GM15510 (cell line): Measurements from ENCODE around the gene NOP53.
A peak's percentile ranks its signal among the peaks of the same experiment; 100 is the strongest.

ENCODE experiments used
- POLR2A ChIP-seq: IDR thresholded peaks from 3 replicates; pipeline ENCODE4 v1.6.1; 2011; ENCODE audit warnings: borderline replicate concordance; ENCODE audit not compliant: insufficient read length; ENCODE audit errors: extremely low read depth

Gene NOP53

DNA sequence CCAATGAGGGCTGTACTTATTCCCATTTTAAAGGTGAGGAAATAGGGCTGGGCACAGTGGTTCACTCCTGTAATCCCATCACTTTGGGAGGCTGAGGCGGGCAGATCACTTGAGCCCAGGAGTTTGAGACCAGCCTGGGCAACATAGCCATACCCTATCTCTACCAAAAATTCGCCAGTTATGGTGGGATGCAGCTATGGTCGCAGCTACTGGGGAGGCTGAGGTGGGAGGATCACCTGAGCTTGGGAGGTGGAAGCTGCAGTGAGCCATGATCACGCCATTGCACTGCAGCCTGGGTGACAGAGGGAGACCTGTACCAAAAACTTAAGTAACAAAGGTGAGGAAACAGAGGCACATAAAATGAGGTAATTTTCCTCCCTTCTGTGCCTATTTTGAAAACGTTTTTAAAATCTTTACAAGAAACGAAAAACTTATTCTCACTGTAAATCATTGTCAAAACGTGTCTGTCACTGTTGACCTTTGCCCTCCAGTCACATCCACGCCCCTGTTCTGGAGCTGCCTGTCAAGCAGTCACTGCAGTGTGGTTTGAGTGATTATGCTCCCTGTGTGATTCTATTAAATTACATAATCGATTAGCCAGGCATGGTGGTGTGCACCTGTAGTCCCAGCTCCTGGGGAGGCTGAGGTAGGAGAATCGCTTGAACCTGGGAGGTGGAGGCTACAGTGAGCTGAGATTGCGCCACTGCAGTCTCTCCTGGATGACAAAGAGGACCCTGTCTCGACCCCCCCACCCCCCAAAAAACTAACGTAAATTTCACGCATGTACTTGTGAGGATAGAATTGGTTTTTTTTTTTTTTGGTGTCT is 12.5 kb downstream of the NOP53 start:
- TF ChIP-seq POLR2A = no peak

DNA sequence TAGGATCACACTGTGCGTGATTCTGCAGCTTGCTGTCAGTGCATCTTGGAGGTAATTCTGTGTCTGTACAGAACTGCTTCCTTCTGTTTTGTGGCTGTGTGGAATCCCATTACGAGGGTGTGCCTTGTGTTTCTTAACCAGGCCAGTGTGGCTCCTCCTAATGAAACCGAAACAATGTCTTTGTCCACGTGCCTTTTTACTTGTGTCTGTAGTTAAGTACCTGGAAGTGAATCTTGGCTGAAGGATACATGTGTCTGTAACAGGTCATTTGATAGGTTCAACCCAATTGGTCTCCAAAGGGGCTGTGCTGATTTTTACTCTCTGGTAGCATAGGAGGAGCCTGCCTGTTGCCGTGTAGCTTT is 13.1 kb downstream of the NOP53 start:
- TF ChIP-seq POLR2A = no peak

DNA sequence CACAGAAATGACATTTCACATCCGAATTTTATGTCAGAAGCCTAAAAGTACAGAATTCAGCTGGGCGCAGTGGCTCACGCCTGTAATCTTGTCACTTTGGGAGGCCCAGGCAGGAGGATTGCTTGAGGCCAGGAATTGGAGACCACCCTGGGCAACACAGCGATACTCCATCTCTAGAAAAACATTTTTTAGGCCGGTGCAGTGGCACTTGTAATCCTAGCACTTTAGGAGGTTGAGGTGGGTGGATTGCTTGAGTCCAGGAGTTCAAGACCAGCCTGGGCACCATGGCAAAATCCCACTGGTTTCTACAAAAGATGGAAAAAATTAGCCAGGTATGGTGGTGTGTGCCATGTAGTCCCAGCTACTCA is 15.3 kb downstream of the NOP53 start:
- no peak for TF ChIP-seq POLR2A

DNA sequence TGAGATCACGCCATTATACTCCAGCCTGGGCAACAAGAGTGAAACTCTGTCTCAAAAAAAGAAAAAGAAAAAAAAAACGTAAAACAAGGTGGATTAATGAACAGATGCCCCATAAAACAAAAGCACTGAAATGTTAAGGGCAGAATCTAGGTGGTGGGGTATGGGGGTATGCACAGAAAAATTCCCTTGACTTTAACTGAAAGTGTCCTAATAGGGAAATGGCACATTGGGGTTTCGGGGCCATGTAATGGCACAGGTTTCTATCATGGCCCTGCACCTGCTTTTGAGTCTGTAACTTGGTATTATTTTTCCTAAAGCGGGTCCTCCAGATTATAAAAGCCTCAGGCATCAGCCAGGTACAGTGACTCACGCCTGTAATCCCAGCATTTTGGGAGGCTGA is 16.2 kb downstream of the NOP53 start:
- TF ChIP-seq POLR2A = no peak

DNA sequence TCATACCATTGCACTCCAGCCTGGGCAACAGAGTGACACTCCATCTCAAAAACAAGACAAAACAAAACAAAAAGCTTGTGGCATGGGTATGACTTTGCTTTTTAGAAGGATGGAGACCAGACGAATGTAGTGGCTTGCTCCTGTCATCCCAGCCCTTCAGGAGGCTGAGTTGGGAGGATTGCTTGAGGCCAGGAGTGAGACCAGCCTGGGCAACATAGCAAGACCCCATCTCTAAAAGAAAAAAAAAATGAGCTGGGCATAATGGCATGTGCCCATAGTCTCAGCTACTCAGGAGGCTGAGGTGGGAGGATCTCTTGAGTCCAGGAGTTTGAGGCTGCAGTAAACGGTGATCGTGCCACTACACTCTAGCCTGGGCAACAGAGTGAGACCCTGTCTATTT is 16.8 kb downstream of the NOP53 start:
- TF ChIP-seq POLR2A = no peak

DNA sequence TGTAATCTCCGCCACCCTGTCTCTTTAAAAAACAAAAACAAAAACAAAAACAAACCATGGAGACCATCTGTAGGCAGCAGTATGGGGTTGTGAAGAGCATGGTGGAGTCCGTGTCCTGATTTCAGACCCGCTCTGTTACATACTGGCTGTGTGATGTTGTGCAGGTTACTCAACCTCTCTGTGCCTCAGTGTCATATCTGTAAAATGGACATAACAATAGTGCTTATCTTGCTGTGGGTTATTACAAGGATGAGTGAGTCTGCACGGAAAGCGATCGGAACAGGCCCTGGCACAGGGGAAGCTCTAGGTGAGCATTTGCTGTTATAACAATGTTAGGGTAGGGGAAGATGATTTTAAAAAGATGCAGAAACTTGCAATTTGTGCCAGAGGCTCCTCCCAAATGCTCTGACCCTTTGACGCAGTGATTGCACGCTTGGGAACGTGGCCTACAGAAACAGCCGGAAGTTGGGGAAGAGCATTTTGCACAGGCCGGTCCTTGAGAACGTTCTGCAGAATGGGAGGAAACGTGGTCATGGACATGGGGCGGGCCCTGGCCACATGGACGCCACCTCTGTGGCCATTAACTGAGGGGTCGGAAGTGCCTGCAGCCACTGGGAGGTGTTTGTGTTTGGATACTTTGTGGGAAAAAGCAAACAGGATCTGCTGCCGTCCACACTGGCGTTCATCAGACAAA is 17.4 kb downstream of the NOP53 start:
- TF ChIP-seq POLR2A = no peak

DNA sequence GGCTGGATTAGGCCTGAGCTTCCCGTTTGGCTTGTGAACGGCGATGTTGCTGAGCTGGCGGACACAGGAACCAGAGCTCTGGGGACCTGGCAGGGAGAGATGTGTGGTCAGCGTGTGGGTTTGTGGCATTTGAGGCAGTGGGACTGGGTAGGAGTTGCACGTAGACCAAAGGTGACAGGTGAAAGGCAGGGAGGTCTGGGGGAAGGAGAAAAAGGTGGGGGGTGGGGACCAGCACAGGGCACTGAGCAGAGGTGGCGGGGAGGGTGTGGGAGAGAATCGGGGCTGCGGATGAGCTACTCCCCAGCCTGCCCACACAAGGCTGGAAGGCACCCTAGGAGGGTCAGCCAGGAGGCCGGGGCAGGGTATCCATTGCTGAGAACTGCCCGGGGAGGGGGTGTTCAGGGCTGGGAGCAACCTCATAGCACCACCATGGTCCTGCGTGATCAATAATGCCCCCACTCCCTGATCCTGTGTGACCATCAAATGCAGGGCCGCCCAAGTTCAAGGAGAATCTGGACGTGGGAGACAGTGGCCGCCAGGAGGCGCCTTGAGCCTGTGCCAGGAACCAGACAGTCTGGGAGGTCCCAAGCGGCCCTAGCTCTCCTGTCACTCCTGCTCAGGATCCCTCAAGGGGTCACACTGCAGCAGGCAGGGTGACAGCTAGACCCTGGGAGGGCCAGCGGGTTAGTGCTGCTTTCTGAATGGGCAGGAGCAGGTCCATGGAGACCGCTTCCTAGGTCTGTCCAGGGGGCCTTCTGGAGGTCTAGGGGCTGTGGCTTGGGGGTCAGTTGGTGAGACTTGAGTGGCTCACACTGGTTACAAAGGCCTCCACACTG is 20.4 kb downstream of the NOP53 start:
- TF ChIP-seq POLR2A = no peak

DNA sequence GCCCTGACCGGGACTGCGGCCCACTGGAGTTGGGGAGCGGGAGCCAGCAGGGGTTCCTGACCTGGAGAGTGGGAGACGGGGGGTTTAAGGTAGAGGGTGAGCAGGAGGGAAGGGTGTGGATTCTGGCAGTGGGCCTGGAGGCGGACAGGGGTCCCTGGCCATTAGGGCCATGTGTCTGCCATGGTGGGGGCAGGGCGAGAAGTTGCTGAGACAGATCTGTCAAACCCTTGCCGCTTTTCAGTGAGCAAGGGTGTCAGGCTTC is 20.9 kb downstream of the NOP53 start:
- no peak for TF ChIP-seq POLR2A

DNA sequence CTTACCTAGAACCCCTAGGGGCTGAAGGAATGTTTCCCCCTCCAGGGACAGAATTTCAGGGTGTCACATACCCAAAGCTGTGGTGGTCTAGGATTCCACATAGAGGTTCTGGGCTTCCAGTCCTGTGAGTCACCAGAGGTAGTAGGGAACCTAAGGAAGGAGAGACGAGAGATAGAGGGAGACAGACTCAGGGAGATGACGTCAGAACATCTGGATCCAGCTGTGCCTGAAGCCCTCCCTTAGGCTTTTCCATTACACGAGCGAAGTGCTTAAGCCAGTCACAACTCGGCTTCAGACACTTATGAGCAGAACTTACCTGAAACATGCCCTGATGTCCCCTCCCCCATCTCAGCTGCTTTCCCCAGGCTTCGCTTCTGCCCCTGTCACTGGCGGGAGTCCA is 21.3 kb downstream of the NOP53 start:
- TF ChIP-seq POLR2A = no peak

DNA sequence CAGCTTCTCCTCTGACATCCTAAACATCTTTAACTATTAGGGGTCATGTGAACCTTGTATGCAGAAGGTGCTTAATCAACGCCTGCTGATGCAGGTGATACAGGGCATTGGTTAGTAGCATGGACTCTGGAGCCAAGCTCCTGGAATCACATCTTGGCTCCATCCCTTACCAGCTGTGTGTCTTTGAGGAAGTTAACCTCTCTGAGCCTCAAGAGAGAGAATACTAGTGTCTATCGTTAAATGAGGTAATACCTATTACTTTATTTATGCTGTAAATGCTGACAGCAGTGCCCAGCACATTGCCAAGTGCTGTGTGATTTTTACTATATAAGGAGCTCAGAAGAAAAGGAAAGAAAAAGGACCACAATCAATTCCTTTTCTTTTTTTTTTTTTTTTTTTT is 22.0 kb downstream of the NOP53 start:
- TF ChIP-seq POLR2A = no peak

DNA sequence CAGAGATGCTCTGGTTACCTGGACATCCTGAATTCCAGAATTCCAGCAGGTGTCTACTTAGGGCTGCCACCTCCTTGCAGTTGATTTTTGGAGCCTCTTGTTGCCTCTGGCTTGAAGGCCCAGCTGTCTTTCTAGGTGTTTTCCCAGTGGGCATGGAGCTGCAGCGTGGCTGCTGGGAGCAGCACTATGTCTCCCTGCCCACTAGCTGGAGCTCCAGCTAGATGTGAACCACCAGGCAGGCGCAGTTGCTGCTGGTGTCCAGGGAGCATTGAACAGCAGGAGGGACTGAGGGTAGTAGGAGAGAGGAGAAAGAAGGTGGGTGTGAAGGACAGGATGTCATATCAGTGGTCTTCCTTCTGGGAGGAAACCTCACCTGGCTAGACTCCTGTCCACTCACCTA is 23.3 kb downstream of the NOP53 start:
- no peak for TF ChIP-seq POLR2A

DNA sequence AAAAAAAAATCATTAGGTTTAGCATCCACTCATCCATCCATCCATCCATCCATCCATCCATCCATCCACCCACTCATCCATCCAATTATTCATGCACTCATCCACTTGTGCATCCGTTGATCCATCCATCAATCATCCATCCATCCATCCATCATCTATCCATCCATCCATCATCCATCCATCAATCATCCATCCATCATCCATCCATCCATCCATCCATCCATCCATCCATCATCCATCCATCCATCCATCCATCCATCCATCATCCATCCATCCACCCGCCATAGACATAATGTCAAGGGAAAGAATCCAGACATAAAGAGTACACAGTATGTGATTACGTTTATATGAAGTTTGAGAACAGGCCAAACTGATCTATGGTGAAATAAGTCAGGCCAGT is 24.2 kb downstream of the NOP53 start:
- no peak for TF ChIP-seq POLR2A

DNA sequence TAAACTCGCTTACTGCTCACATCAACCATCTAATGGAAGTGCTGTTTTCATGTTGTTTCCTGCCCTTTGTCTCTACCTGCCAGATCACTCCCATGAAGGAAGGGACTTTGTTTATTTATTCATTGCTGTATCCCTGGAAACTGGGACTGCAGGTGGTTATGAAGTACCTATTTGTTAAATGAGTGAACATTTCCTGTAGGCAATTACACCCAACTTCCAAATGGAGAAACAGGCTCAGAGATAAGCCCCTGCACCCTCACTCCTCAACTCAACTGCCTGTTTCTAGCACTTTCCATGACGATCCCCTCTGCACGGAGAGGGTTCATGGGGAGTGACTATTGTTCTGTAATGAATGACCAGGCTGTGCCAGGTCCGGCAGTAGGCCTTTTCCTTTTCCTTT is 31.2 kb downstream of the NOP53 start:
- no peak for TF ChIP-seq POLR2A

DNA sequence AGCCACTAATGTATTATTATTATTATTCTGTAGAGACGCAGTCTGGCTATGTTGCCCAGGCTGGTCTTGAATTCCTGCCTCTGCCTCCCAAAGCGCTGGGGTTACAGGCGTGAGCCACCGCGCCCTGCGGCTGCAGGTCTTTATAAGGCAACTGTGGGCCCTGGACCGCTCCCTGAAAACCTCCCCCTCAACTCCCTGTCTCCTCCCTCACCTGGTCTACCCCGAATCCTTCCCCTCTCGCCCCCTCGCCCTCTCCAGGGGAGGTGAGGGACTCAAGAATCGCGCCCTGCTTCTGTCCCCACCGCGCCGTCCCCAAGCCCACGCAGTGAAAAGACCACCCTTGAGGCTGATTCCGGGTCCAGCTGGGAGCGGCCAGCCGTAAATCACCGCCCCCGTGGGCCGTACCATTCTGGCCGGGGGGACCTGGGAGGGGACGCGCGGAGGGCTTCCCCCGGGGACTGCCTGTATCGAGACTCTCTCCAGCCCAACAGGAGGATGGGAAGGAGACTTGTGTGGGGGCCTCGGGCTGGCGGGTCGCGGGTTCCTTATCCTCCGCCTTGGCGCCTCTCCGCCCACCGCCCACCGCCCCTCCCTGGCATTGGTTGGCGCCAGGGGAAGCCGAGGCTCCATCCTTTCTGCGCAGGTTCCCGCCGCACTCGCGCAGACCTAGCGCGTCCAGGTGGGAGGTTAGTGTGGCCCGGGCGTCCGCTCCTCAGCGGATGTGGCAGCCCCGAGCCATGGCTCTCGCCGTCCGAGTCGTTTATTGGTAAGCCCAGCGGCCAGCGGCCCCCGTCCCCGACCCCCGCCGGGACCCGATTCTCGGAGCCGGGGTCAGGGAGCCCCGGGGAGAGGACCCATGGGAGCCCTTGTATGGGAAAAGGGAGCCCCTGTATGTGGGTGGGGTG is 33.0 kb downstream of the NOP53 start, which contains the start of gene SELENOW:
SELENOW (plus strand) TSS at position 655 of the 905 bp plus-strand sequence; CDS start at position 738, 83 bp downstream.
- TF ChIP-seq POLR2A = peak; percentile 99
